H1 (cell line): ENCODE measurements around the gene NEGR1. TPM values are rescaled to one million over a fixed set of nuclear protein-coding genes. Genes with fewer than 3 reads are reported as not detected.

Experiments used
- CTCF ChIA-PET: fragments of 300-600 bp; sonication (Branson Sonifier 250); formaldehyde crosslinking; loops from one replicate; lab custom pipeline; 2021; ENCODE audit not compliant: partially characterized antibody; lab: Charles Lee
- POLR2A ChIA-PET: fragments of 300-600 bp; sonication (Branson Sonifier 250); formaldehyde crosslinking; loops from one replicate; lab custom pipeline; 2021; ENCODE audit warnings: inconsistent platforms; ENCODE audit not compliant: partially characterized antibody; lab: Charles Lee
- DNase-seq, 2 experiments: peaks; one replicate each; pipeline versions ENCODE4 v3.0.0 to v3.0.0-alpha.2; 2010 to 2022; ENCODE audit warnings: low spot score in 2 of 2, low read depth in 1 of 2, mixed read lengths in 1 of 2
- FAIRE-seq: peaks from 2 replicates; lab custom pipeline; 2011; peaks lifted over from hg19 to GRCh38; lab: Jason Lieb, UNC
- H2AFZ ChIP-seq: 2 replicates; pipeline ENCODE4 v1.8.1; 2012; ENCODE audit warnings: low read length, inconsistent platforms
- H2AK5ac ChIP-seq: 2 replicates; pipeline ENCODE4 v1.6.1; 2013; ENCODE audit warnings: low read depth, low read length
- H2BK120ac ChIP-seq: replicated peaks from 2 replicates; pipeline ENCODE3; 2013; ENCODE audit warnings: low read depth, low read length, inconsistent platforms
- H2BK12ac ChIP-seq: 2 replicates; pipeline ENCODE4 v1.6.1; 2013; ENCODE audit warnings: low read depth, low read length
- H2BK15ac ChIP-seq: 2 replicates; pipeline ENCODE4 v1.6.1; 2013; ENCODE audit warnings: low read length
- H2BK20ac ChIP-seq: 2 replicates; pipeline ENCODE4 v1.6.1; 2013; ENCODE audit warnings: low read length
- H2BK5ac ChIP-seq: 2 replicates; pipeline ENCODE4 v1.6.1; 2013; ENCODE audit warnings: low read depth, low read length
- H3K14ac ChIP-seq: 2 replicates; pipeline ENCODE4 v1.6.1; 2013; ENCODE audit warnings: inconsistent platforms; ENCODE audit not compliant: insufficient read length
- H3K18ac ChIP-seq: 2 replicates; pipeline ENCODE4 v1.6.1; 2013; ENCODE audit warnings: low read length; ENCODE audit errors: extremely low read depth
- H3K23ac ChIP-seq: 2 replicates; pipeline ENCODE4 v1.6.1; 2013; ENCODE audit warnings: inconsistent platforms; ENCODE audit not compliant: insufficient read length
- H3K23me2 ChIP-seq: 2 replicates; pipeline ENCODE4 v1.6.1; 2013; ENCODE audit warnings: low read depth, low read length
- H3K27ac ChIP-seq: 2 replicates; pipeline ENCODE4 v1.6.1; 2011; ENCODE audit warnings: low read depth, low read length, inconsistent platforms
- H3K27me3 ChIP-seq, 4 experiments: replicated peaks in 1 of 4; 1 replicate in 1 of 4; 2 replicates in 3 of 4; pipeline versions ENCODE4 v1.6.1 to v1.8.1; 2011 to 2013; ENCODE audit warnings: low read length in 3 of 4, mild to moderate bottlenecking in 3 of 4, inconsistent platforms in 2 of 4, mixed read lengths in 2 of 4, moderate library complexity in 1 of 4; ENCODE audit not compliant: control insufficient read depth in 3 of 4, insufficient read depth in 3 of 4; ENCODE audit errors: extremely low read depth in 1 of 4
- H3K36me3 ChIP-seq, 4 experiments: 2 replicates each; pipeline versions ENCODE4 v1.6.1 to v1.8.1; 2011 to 2013; ENCODE audit warnings: mild to moderate bottlenecking in 4 of 4, low read length in 3 of 4, moderate library complexity in 2 of 4, control low read depth in 1 of 4, inconsistent platforms in 1 of 4; ENCODE audit not compliant: insufficient read depth in 4 of 4, control insufficient read depth in 2 of 4
- H3K4ac ChIP-seq: replicated peaks from 2 replicates; pipeline ENCODE3; 2013; ENCODE audit warnings: low read length, low read depth, mixed read lengths, inconsistent platforms; ENCODE audit not compliant: insufficient read length
- H3K4me1 ChIP-seq, 4 experiments: replicated peaks in 1 of 4; 1 replicate in 1 of 4; 2 replicates in 3 of 4; pipeline versions ENCODE4 v1.6.1 to v1.8.1; 2011 to 2013; ENCODE audit warnings: low read length in 3 of 4, inconsistent platforms in 2 of 4, mixed read lengths in 1 of 4; ENCODE audit not compliant: insufficient read depth in 4 of 4, control insufficient read depth in 3 of 4
- H3K4me2 ChIP-seq, 2 experiments: 2 replicates each; pipeline versions ENCODE4 v1.6.1 to v1.8.1; 2011 to 2013; ENCODE audit warnings: low read depth in 2 of 2, low read length in 2 of 2, control low read depth in 1 of 2, inconsistent platforms in 1 of 2, mild to moderate bottlenecking in 1 of 2; ENCODE audit not compliant: insufficient read depth in 1 of 2
- H3K4me3 ChIP-seq, 4 experiments: fragments of 200-600, 300-600 bp in 1 of 4; sonication (generic), shearing (Covaris generic), sonication (Bioruptor Twin) in 1 of 4; 2 replicates each; pipeline versions ENCODE4 v1.5.1 to v1.8.1; 2011 to 2016; ENCODE audit warnings: low read length in 4 of 4, low read depth in 3 of 4, control low read depth in 2 of 4, inconsistent platforms in 2 of 4, mild to moderate bottlenecking in 2 of 4, mixed read lengths in 1 of 4, moderate library complexity in 1 of 4; ENCODE audit not compliant: insufficient read depth in 2 of 4; ENCODE audit errors: extremely low read depth in 1 of 4
- H3K56ac ChIP-seq: replicated peaks from 2 replicates; pipeline ENCODE3; 2013; ENCODE audit warnings: low read depth, mild to moderate bottlenecking, mixed read lengths, low read length, inconsistent platforms; ENCODE audit not compliant: insufficient read length
- H3K79me1 ChIP-seq: 2 replicates; pipeline ENCODE4 v1.6.1; 2013; ENCODE audit warnings: low read depth, low read length, control low read depth
- H3K79me2 ChIP-seq, 2 experiments: 2 replicates each; pipeline versions ENCODE4 v1.6.1 to v1.8.1; 2012 to 2013; ENCODE audit warnings: low read length in 2 of 2, mild to moderate bottlenecking in 2 of 2, inconsistent platforms in 1 of 2; ENCODE audit not compliant: insufficient read depth in 2 of 2, control insufficient read depth in 1 of 2
- H3K9ac ChIP-seq, 4 experiments: replicated peaks in 1 of 4; 1 replicate in 1 of 4; 2 replicates in 3 of 4; pipeline versions ENCODE4 v1.6.1 to v1.8.1; 2011 to 2013; ENCODE audit warnings: low read depth in 3 of 4, low read length in 3 of 4, control low read depth in 2 of 4, mild to moderate bottlenecking in 2 of 4, moderate library complexity in 2 of 4, inconsistent platforms in 1 of 4; ENCODE audit errors: extremely low read depth in 1 of 4
- H3K9me3 ChIP-seq, 2 experiments: 2 replicates each; pipeline versions ENCODE4 v1.6.1 to v1.8.1; 2012 to 2013; ENCODE audit warnings: mild to moderate bottlenecking in 2 of 2, moderate library complexity in 2 of 2, control low read depth in 1 of 2, inconsistent platforms in 1 of 2, low read depth in 1 of 2, low read length in 1 of 2, mixed read lengths in 1 of 2; ENCODE audit not compliant: insufficient read depth in 2 of 2
- H4K20me1 ChIP-seq, 2 experiments: replicated peaks in 1 of 2; 2 replicates each; pipeline versions ENCODE3 to v1.8.1; 2011 to 2013; ENCODE audit warnings: inconsistent platforms in 2 of 2, low read length in 2 of 2, mild to moderate bottlenecking in 1 of 2; ENCODE audit not compliant: insufficient read depth in 2 of 2, control insufficient read depth in 1 of 2
- H4K5ac ChIP-seq: 2 replicates; pipeline ENCODE4 v1.6.1; 2013; ENCODE audit warnings: low read length, low read depth, mixed read lengths, inconsistent platforms; ENCODE audit not compliant: insufficient read length
- H4K8ac ChIP-seq: 2 replicates; pipeline ENCODE4 v1.8.0; 2013; ENCODE audit warnings: mild to moderate bottlenecking, moderate library complexity, low read length, inconsistent platforms; ENCODE audit not compliant: insufficient read depth; ENCODE audit errors: extremely low read depth
- H4K91ac ChIP-seq: replicated peaks from 2 replicates; pipeline ENCODE3; 2013; ENCODE audit warnings: low read length, mixed read lengths, inconsistent platforms; ENCODE audit not compliant: insufficient read length
- BRCA1 ChIP-seq: IDR thresholded peaks from 2 replicates; pipeline ENCODE4 v1.6.1; 2012; ENCODE audit warnings: low read depth, low read length, improper control_type of control experiment
- CEBPB ChIP-seq: IDR thresholded peaks from 2 replicates; pipeline ENCODE4 v1.6.1; 2012; ENCODE audit warnings: low read depth, low read length
- RBBP5 ChIP-seq: IDR thresholded peaks from 2 replicates; pipeline ENCODE4 v1.7.1; 2012; ENCODE audit warnings: low read depth, mild to moderate bottlenecking, inconsistent platforms, low read length, moderate library complexity, borderline replicate concordance
- SRF ChIP-seq: IDR thresholded peaks from 2 replicates; pipeline ENCODE4 v1.6.1; 2011; ENCODE audit warnings: mild to moderate bottlenecking, low read depth, low read length, moderate library complexity
- WGBS, 2 experiments: shearing (Covaris generic) in 1 of 2; methylation state at CpG; one replicate each; pipeline versions ENCODE4 v1.1.6 to v1.1.7; 2013 to 2015; ENCODE audit warnings: low lambda C conversion rate in 2 of 2, mixed read lengths in 2 of 2, inconsistent platforms in 1 of 2, low coverage in 1 of 2, missing lambda C conversion rate in 1 of 2; ENCODE audit not compliant: insufficient replicate concordance in 2 of 2, insufficient coverage in 1 of 2, insufficient read length in 1 of 2; ENCODE audit errors: extremely low coverage in 1 of 2, missing lambda C conversion rate in 1 of 2; 5-methylcytosine and 5-hydroxymethylcytosine counted together
- polyA plus RNA-seq, 7 experiments: library from polyadenylated mRNA; depleted of rRNA in 3 of 7; stranded (reverse) in 5 of 7; unstranded in 2 of 7; fragments of >200 nt in 5 of 7; fragments of 200-250 nt in 2 of 7; gene quantifications; 1 replicate in 5 of 7; 2 replicates in 1 of 7; 4 replicates in 1 of 7; pipeline versions ENCODE4 v1.2.1 to v1.2.3, GENCODE V29; 2011 to 2013; ENCODE audit warnings: missing spikeins in 2 of 7, mixed read lengths in 2 of 7
- total RNA-seq: library from RNA; stranded (reverse); fragmentation: NEBNext Ultra II Directional; extraction: Animal tissue kit (Norgen Biotek cat#: 25700); gene quantifications from 2 replicates; pipeline ENCODE4 v1.2.1, GENCODE V29; 2021

NEGR1 gene
- total and polyA plus RNA-seq, 2 of the 8 experiments (the other 6 are each of a cell fraction or from before 2014, with no cell fraction given) = 0.71 to 1.3 TPM

GRCh38 chr1:71657891-71658679 is 624.3 kb downstream of the NEGR1 start:
- H3K79me1 ChIP-seq = no peaks in the 10 kb centered on the region
- H3K9ac ChIP-seq = no peak overlapping the region
- no peaks in the 10 kb centered on the region for H3K4me1 ChIP-seq
- no peaks in the 10 kb centered on the region for H3K27me3 ChIP-seq
- H2AK5ac ChIP-seq = no peak overlapping the region
- FAIRE-seq = no peak
- H3K23ac ChIP-seq = no peak overlapping the region
- H2BK15ac ChIP-seq = no peak overlapping the region
- no peak overlapping the region for H3K4me2 ChIP-seq
- H3K23me2 ChIP-seq = no peaks in the 10 kb centered on the region
- H4K8ac ChIP-seq = no peak overlapping the region
- no peak for TF ChIP-seq CEBPB
- TF ChIP-seq SRF = no peak
- no peak for TF ChIP-seq BRCA1
- TF ChIP-seq RBBP5 = no peak
- H3K4me3 ChIP-seq = no peak overlapping the region
- H3K27ac ChIP-seq = no peak overlapping the region
- H3K14ac ChIP-seq = no peak overlapping the region
- WGBS, 2 experiments = 92% methylated on average over 4 of the region's 4 CpGs; no CpG with 5 or more reads in 1 of the 2 experiments
- H4K20me1 ChIP-seq = no peaks in the 10 kb centered on the region
- no peak overlapping the region for H2AFZ ChIP-seq
- no peaks in the 10 kb centered on the region for H3K36me3 ChIP-seq
- H4K5ac ChIP-seq = no peak overlapping the region
- no peak overlapping the region for H3K56ac ChIP-seq
- H2BK5ac ChIP-seq = no peak overlapping the region
- no peak overlapping the region for H3K18ac ChIP-seq
- H2BK20ac ChIP-seq = no peak overlapping the region
- H3K4ac ChIP-seq = no peak overlapping the region
- ChIA-PET POLR2A (no interaction called here), CTCF (no interaction called here)
- no peak overlapping the region for H4K91ac ChIP-seq
- no peak for DNase-seq
- no peaks in the 10 kb centered on the region for H3K9me3 ChIP-seq
- H3K79me2 ChIP-seq = no peaks in the 10 kb centered on the region
- H2BK12ac ChIP-seq = no peak overlapping the region
- H2BK120ac ChIP-seq = no peak overlapping the region
